ENCODE data around the gene SUPT4H1.

Gene SUPT4H1

GRCh38 chr17:58335779-58336455, 16.1 kb downstream of the SUPT4H1 start:
- TF ChIP-seq CTCF (IDR thresholded peaks at IDR 0.05; ENCODE audit: insufficient read depth, low read depth, low read length, missing control alignments) = no peak
- no peak overlapping the region for H3K4me3 ChIP-seq (ENCODE audit: low read length)
- DNase-seq (ENCODE audit: low read depth) = no peak

GRCh38 chr17:58335061-58335731, 16.8 kb downstream of the SUPT4H1 start:
- H3K4me3 ChIP-seq (ENCODE audit: low read length) = no peak overlapping the region
- TF ChIP-seq CTCF (IDR thresholded peaks at IDR 0.05; ENCODE audit: insufficient read depth, low read depth, low read length, missing control alignments) = no peak
- no peak for DNase-seq (ENCODE audit: low read depth)

- DNase-seq (ENCODE audit: low read depth) = no peak
- H3K4me3 ChIP-seq (ENCODE audit: low read length) = no peak overlapping the region
- no peak for TF ChIP-seq CTCF (IDR thresholded peaks at IDR 0.05; ENCODE audit: insufficient read depth, low read depth, low read length, missing control alignments)
These were observed 17.3 kb downstream of the SUPT4H1 start for GRCh38 chr17:58334661-58335060.

- no peak for DNase-seq (ENCODE audit: low read depth)
- H3K4me3 ChIP-seq (ENCODE audit: low read length) = no peak overlapping the region
- no peak for TF ChIP-seq CTCF (IDR thresholded peaks at IDR 0.05; ENCODE audit: insufficient read depth, low read depth, low read length, missing control alignments)
These were observed 17.7 kb downstream of the SUPT4H1 start for GRCh38 chr17:58334256-58334655.

- no peak for TF ChIP-seq CTCF (IDR thresholded peaks at IDR 0.05; ENCODE audit: insufficient read depth, low read depth, low read length, missing control alignments)
- H3K4me3 ChIP-seq (ENCODE audit: low read length) = no peak overlapping the region
These were observed 18.2 kb downstream of the SUPT4H1 start for GRCh38 chr17:58333736-58334207.

GRCh38 chr17:58332778-58333735, 18.9 kb downstream of the SUPT4H1 start:
- TF ChIP-seq CTCF (IDR thresholded peaks at IDR 0.05; ENCODE audit: insufficient read depth, low read depth, low read length, missing control alignments) = no peak
- no peak overlapping the region for H3K4me3 ChIP-seq (ENCODE audit: low read length)
- DNase-seq (ENCODE audit: low read depth) = no peak

More at GRCh38 chr17:58333736-58334207, 18.2 kb downstream of the SUPT4H1 start:
- no peak for DNase-seq (ENCODE audit: low read depth)
